ENCODE measurements around the gene CUX1.

GRCh38 chr7:101935521-101936141, 118.2 kb downstream of the CUX1 start:
- TF ChIP-seq POLR2AphosphoS5 (IDR thresholded peaks at IDR 0.05; ENCODE audit: low read depth, low read length) (no peak), POLR2A (IDR thresholded peaks at IDR 0.05; ENCODE audit: low read depth, low read length) (no peak), TAF1 (IDR thresholded peaks at IDR 0.05; ENCODE audit: borderline replicate concordance, low read depth, low read length) (no peak)

All from GM12892 (cell line).